SK-N-SH treated with all-trans-retinoic acid at 6 μM for 48 hours (cell line): ENCODE data around the gene ABCC11.

ENCODE experiments used
- ISL1 ChIP-seq: fragments of 250-450 bp; sonication (Bioruptor Pico); IDR thresholded peaks from 2 replicates; pipeline ENCODE4 v2.1.2; 2022; ENCODE audit warnings: mild to moderate bottlenecking, moderate library complexity
- POU6F1 ChIP-seq: fragments of 250-450 bp; sonication (Bioruptor Pico); IDR thresholded peaks from 2 replicates; pipeline ENCODE4 v1.8.0; 2021; ENCODE audit warnings: low read depth, mild to moderate bottlenecking, moderate library complexity, borderline replicate concordance
- RARB ChIP-seq: fragments of 250-450 bp; sonication (Bioruptor Pico); IDR thresholded peaks from 2 replicates; pipeline ENCODE4 v1.8.0; 2021; ENCODE audit warnings: mild to moderate bottlenecking, moderate library complexity
- TCF4 ChIP-seq: fragments of 250-450 bp; sonication (Bioruptor Pico); IDR thresholded peaks from 2 replicates; pipeline ENCODE4 v1.8.0; 2021; ENCODE audit warnings: mild to moderate bottlenecking, moderate library complexity, borderline replicate concordance
- ZC3H10 ChIP-seq: fragments of 250-450 bp; sonication (Bioruptor Pico); IDR thresholded peaks from 2 replicates; pipeline ENCODE4 v1.5.1; 2021; ENCODE audit warnings: mild to moderate bottlenecking, moderate library complexity
- ZFP30 ChIP-seq: fragments of 450-650 bp; formaldehyde crosslinking; IDR thresholded peaks from 2 replicates; pipeline ENCODE4 v1.5.0; 2022; ENCODE audit warnings: mild to moderate bottlenecking, moderate library complexity
- ZNF8 ChIP-seq: fragments of 450-650 bp; formaldehyde crosslinking; IDR thresholded peaks from 2 replicates; pipeline ENCODE4 v1.5.0; 2020; ENCODE audit warnings: mild to moderate bottlenecking, moderate library complexity
- TF ChIP-seq, protein P1 (sequence below): fragments of 250-450 bp; sonication (Bioruptor Pico); IDR thresholded peaks from 2 replicates; pipeline ENCODE4 v1.8.0; 2020; ENCODE audit warnings: mild to moderate bottlenecking, moderate library complexity, borderline replicate concordance

DNA sequence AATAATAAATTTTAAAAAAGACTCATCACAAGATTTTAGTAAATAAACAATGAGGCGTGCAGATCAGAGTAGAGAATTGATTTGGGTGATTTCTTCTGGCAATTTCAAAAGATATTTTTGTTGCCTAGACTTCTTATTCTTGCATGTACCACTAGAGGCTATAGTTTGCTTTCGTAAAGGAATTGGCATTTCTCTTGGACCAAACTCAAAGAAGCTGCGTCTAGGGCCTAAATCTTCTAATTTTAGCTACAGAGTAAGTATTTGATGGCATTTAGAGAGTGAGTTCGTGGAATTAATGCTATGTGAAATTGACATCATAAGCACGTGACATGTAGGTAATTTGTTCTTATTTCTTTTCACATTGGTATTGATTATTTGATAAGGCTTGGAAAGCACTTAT, 24.4 kb upstream of the ABCC11 start:
- no peak for TF ChIP-seq POU6F1 (CRISPR knock-in tag)
- no peak for TF ChIP-seq ZFP30 (CRISPR knock-in tag)
- no peak for TF ChIP-seq ZNF8 (CRISPR knock-in tag)
- TF ChIP-seq TCF4 (CRISPR knock-in tag) = no peak
- TF ChIP-seq ISL1 (CRISPR knock-in tag) = no peak
- TF ChIP-seq RARB (CRISPR knock-in tag) = no peak
- no peak for TF ChIP-seq ZC3H10 (CRISPR knock-in tag)
- TF ChIP-seq, protein P1, sequence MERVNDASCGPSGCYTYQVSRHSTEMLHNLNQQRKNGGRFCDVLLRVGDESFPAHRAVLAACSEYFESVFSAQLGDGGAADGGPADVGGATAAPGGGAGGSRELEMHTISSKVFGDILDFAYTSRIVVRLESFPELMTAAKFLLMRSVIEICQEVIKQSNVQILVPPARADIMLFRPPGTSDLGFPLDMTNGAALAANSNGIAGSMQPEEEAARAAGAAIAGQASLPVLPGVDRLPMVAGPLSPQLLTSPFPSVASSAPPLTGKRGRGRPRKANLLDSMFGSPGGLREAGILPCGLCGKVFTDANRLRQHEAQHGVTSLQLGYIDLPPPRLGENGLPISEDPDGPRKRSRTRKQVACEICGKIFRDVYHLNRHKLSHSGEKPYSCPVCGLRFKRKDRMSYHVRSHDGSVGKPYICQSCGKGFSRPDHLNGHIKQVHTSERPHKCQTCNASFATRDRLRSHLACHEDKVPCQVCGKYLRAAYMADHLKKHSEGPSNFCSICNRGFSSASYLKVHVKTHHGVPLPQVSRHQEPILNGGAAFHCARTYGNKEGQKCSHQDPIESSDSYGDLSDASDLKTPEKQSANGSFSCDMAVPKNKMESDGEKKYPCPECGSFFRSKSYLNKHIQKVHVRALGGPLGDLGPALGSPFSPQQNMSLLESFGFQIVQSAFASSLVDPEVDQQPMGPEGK = no peak
